ENCODE results near the gene CDH4.

The CDH4 gene

DNA sequence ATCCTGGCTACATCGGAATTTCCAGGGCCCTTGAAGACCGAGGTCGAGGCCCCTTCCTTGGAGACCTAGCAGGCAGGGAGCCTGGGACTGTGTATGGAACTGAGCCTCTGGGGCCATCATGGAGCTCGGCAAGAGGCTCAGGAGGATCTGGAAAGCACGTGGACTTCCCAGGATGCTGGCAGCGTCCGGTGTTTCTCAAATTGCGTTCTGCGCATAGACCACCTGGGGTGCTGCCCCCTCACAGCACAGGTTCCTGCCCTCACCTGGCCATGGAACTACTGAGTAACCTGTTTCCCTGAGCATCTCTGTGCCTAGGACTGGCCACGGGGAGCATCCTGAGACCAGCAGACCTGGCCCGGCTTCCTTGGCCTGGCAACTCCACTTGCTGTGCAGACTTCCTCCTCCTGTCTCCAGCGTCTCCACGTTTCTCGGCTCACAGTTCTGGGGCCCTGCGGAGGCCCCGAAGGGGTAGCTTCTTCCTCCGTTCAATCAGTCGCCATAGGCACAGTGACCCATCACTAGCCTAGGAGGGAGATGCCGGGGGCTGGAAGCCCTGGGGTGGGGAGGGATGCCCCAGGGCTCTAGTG, 144.3 kb downstream of the CDH4 start (continued):
- TF ChIP-seq ZNF416 (tag by site-specific recombination; IDR thresholded peaks at IDR 0.05) (no peak), ZNF473 (tag by site-specific recombination; IDR thresholded peaks at IDR 0.05) (no peak), ZNF785 (tag by site-specific recombination; IDR thresholded peaks at IDR 0.05) (no peak), ZNF19 (tag by site-specific recombination; IDR thresholded peaks at IDR 0.05; ENCODE audit: low read depth) (no peak), ZNF341 (tag by site-specific recombination; IDR thresholded peaks at IDR 0.05; ENCODE audit: low read depth) (no peak), ZNF501 (tag by site-specific recombination; IDR thresholded peaks at IDR 0.05) (no peak), ZBTB7A (tag by site-specific recombination; IDR thresholded peaks at IDR 0.05; ENCODE audit: low read depth) (no peak), ZNF707 (tag by site-specific recombination; IDR thresholded peaks at IDR 0.05) (no peak), SALL2 (tag by site-specific recombination; IDR thresholded peaks at IDR 0.05; ENCODE audit: borderline replicate concordance) (no peak), ZNF555 (tag by site-specific recombination; conservative IDR thresholded peaks at IDR 0.05) (no peak), ZNF48 (tag by site-specific recombination; IDR thresholded peaks at IDR 0.05) (no peak)

DNA sequence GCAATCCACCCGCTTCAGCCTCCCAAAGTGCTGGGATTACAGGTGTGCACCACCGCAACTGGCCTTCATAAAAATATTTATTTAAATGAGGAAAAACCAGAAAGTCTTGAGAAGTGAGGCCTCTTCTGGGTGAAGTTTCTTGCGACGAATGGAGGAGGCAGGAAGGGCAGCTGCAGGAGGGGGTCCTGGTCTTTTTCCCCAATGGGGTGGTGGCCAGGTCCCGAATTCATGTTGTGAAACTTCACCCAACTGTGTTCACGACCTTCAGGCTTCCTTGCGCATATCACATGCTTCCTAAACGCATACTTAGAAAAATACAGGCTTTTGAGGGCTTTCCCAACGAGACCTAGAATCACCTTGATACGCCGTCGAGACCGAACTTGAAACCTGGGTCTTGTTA, 145.1 kb downstream of the CDH4 start:
- CTCF ChIA-PET = no interaction called here
- Histone ChIP-seq H3K9me3 (ENCODE audit: control insufficient read depth, insufficient read depth, low read depth, low read length) (no peaks in the 10 kb centered on the region), H3K36me3 (ENCODE audit: control insufficient read depth in 2 of 2, insufficient read depth in 1 of 2, low read length in 2 of 2) (no peaks in the 10 kb centered on the region), H3K27ac (ENCODE audit: extremely low read depth, low read depth, low read length) (no peak overlapping the region), H3K4me3 (ENCODE audit: low read depth, low read length) (no peak overlapping the region), H3K4me1 (ENCODE audit: control insufficient read depth, insufficient read depth, low read length) (no peaks in the 10 kb centered on the region)
- POLR2A ChIA-PET = no interaction called here
- TF ChIP-seq, protein P1, sequence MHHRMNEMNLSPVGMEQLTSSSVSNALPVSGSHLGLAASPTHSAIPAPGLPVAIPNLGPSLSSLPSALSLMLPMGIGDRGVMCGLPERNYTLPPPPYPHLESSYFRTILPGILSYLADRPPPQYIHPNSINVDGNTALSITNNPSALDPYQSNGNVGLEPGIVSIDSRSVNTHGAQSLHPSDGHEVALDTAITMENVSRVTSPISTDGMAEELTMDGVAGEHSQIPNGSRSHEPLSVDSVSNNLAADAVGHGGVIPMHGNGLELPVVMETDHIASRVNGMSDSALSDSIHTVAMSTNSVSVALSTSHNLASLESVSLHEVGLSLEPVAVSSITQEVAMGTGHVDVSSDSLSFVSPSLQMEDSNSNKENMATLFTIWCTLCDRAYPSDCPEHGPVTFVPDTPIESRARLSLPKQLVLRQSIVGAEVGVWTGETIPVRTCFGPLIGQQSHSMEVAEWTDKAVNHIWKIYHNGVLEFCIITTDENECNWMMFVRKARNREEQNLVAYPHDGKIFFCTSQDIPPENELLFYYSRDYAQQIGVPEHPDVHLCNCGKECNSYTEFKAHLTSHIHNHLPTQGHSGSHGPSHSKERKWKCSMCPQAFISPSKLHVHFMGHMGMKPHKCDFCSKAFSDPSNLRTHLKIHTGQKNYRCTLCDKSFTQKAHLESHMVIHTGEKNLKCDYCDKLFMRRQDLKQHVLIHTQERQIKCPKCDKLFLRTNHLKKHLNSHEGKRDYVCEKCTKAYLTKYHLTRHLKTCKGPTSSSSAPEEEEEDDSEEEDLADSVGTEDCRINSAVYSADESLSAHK (tag by site-specific recombination; IDR thresholded peaks at IDR 0.05) = no peak
- TF ChIP-seq KLF10 (tag by site-specific recombination; IDR thresholded peaks at IDR 0.05) = no peak
- TF ChIP-seq GLIS1 (tag by site-specific recombination; IDR thresholded peaks at IDR 0.05) = no peak
- no peak for TF ChIP-seq ZNF2 (tag by site-specific recombination; IDR thresholded peaks at IDR 0.05)
- TF ChIP-seq, protein P2, sequence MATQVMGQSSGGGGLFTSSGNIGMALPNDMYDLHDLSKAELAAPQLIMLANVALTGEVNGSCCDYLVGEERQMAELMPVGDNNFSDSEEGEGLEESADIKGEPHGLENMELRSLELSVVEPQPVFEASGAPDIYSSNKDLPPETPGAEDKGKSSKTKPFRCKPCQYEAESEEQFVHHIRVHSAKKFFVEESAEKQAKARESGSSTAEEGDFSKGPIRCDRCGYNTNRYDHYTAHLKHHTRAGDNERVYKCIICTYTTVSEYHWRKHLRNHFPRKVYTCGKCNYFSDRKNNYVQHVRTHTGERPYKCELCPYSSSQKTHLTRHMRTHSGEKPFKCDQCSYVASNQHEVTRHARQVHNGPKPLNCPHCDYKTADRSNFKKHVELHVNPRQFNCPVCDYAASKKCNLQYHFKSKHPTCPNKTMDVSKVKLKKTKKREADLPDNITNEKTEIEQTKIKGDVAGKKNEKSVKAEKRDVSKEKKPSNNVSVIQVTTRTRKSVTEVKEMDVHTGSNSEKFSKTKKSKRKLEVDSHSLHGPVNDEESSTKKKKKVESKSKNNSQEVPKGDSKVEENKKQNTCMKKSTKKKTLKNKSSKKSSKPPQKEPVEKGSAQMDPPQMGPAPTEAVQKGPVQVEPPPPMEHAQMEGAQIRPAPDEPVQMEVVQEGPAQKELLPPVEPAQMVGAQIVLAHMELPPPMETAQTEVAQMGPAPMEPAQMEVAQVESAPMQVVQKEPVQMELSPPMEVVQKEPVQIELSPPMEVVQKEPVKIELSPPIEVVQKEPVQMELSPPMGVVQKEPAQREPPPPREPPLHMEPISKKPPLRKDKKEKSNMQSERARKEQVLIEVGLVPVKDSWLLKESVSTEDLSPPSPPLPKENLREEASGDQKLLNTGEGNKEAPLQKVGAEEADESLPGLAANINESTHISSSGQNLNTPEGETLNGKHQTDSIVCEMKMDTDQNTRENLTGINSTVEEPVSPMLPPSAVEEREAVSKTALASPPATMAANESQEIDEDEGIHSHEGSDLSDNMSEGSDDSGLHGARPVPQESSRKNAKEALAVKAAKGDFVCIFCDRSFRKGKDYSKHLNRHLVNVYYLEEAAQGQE (tag by site-specific recombination; IDR thresholded peaks at IDR 0.05) = no peak
- no peak for TF ChIP-seq ZNF433 (tag by site-specific recombination; IDR thresholded peaks at IDR 0.05; ENCODE audit: low read depth)
- TF ChIP-seq, protein P3, sequence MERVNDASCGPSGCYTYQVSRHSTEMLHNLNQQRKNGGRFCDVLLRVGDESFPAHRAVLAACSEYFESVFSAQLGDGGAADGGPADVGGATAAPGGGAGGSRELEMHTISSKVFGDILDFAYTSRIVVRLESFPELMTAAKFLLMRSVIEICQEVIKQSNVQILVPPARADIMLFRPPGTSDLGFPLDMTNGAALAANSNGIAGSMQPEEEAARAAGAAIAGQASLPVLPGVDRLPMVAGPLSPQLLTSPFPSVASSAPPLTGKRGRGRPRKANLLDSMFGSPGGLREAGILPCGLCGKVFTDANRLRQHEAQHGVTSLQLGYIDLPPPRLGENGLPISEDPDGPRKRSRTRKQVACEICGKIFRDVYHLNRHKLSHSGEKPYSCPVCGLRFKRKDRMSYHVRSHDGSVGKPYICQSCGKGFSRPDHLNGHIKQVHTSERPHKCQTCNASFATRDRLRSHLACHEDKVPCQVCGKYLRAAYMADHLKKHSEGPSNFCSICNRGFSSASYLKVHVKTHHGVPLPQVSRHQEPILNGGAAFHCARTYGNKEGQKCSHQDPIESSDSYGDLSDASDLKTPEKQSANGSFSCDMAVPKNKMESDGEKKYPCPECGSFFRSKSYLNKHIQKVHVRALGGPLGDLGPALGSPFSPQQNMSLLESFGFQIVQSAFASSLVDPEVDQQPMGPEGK (tag by site-specific recombination; IDR thresholded peaks at IDR 0.05) = no peak
- TF ChIP-seq ZNF214 (tag by site-specific recombination; IDR thresholded peaks at IDR 0.05; ENCODE audit: borderline replicate concordance) = no peak
- TF ChIP-seq ZSCAN23 (tag by site-specific recombination; IDR thresholded peaks at IDR 0.05) = no peak
- TF ChIP-seq, protein P4, sequence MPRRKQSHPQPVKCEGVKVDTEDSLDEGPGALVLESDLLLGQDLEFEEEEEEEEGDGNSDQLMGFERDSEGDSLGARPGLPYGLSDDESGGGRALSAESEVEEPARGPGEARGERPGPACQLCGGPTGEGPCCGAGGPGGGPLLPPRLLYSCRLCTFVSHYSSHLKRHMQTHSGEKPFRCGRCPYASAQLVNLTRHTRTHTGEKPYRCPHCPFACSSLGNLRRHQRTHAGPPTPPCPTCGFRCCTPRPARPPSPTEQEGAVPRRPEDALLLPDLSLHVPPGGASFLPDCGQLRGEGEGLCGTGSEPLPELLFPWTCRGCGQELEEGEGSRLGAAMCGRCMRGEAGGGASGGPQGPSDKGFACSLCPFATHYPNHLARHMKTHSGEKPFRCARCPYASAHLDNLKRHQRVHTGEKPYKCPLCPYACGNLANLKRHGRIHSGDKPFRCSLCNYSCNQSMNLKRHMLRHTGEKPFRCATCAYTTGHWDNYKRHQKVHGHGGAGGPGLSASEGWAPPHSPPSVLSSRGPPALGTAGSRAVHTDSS (tag by site-specific recombination; IDR thresholded peaks at IDR 0.05) = no peak
- TF ChIP-seq, protein P5, sequence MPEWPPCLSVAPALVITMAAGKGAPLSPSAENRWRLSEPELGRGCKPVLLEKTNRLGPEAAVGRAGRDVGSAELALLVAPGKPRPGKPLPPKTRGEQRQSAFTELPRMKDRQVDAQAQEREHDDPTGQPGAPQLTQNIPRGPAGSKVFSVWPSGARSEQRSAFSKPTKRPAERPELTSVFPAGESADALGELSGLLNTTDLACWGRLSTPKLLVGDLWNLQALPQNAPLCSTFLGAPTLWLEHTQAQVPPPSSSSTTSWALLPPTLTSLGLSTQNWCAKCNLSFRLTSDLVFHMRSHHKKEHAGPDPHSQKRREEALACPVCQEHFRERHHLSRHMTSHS (tag by site-specific recombination; IDR thresholded peaks at IDR 0.05) = no peak
- no peak for TF ChIP-seq ZNF654 (tag by site-specific recombination; IDR thresholded peaks at IDR 0.05; ENCODE audit: low read depth)
- no peak for TF ChIP-seq ZNF610 (tag by site-specific recombination; IDR thresholded peaks at IDR 0.05; ENCODE audit: borderline replicate concordance)
- no peak for TF ChIP-seq ZBTB1 (tag by site-specific recombination; IDR thresholded peaks at IDR 0.05)
- no peak for TF ChIP-seq SCRT1 (tag by site-specific recombination; IDR thresholded peaks at IDR 0.05; ENCODE audit: borderline replicate concordance)
- TF ChIP-seq OVOL3 (tag by site-specific recombination; IDR thresholded peaks at IDR 0.05) = no peak
